Activated gamma-delta T cell (primary cell): ENCODE results near the gene CAPZA2.
"Not testable (repeated sequence)": the region's sequence is repeated elsewhere in the genome, so short reads cannot be mapped to it uniquely, and the experiment has no call there.

Experiments used
- DNase-seq: peaks from one replicate; lab custom pipeline; 2025; lab: John Stamatoyannopoulos, UW

Gene CAPZA2

DNA sequence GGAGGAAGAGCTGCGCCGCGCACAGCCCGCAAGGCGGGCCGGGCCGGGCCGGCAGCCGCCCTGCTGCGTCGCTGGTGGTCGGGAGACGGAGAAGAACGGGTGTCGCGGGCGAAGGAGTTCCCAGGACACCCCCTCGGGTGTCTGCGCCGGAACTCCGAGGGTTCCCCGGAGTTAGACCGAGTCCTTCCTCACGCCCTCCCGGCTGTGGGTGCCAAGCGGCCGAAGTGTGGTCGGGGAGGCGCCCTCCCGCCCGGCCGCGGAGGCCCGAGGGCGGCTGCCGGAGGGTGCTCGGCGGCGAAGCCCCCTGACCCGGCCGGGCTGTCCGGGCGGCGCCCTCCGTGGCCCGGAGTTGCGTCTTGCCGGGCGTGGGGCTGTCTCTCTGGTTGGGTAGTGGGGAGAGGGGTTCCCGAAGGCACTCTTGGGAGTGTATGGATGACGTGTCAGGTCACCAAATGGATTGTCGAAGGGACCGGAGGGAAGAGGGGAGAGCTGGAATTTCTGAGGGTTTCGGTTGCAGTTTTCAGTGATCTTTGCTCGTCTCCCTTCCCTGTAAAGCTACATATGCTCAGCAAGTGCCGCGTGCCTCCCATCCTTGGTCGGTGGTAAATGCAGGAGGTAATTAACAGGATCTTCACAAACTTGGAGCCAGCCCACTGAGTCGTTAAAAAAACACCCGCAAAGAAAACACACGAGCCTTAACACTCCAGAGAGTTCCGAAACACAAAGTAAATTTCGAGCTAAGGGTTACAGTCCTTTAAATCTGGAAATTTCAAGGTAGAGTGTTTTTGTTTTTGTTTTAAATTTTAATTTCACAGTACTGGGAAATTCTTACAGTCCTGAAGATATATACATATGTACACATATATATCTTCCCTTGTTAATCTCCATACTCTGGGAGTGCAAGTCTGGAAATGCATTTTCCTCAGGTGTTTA is 91.8 kb downstream of the CAPZA2 start:
- no peak for DNase-seq

DNA sequence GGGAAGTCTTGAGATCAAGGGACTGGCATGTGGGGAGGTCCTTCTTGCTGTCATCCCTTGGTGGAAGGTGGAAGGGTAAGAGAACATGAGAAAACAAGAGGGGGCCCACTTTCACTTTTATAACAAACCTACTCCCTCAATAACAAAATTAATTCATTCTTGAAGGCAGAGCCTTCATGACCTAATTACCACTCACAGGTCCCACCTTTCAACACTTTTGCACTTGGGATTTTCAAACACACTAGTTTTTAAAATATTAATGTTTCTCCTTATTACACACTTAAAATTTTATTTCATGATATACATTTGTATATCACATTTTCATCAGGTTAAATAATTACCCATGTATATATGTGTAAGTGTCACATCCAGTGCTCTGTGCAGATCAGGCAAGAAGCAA is 93.0 kb downstream of the CAPZA2 start:
- DNase-seq, result no peak

DNA sequence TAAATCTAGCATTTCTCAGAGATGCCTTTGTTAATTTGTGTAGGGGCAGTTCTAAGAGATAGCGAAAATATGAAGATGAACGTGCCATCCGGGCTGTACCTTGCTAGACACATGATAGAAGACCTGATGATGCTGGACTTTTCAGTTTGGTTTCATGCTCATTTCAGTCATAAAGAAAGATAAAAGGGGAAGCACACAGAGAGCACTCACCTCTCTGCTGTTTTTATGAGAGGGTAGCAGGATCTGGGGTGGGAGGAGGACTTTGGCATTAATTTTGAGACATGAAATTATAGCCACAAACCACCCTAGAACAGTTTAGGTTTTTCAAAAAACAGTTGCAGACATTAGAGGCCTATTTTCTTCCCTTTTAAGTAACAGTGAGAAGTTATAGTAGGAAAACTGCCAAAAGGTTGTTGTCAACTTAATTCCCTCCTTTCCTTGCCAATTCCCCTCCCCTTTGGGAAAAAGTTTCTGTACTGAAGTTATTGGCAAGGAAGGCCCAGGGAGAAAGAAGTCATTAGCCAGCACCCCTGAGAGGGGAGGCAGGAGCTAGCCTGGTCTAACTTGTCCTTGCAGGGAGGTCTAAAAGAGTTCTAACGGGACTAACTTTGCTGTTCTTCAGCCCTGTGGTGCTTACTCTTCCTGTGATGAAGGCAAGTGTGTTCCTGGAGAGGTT is 93.6 kb downstream of the CAPZA2 start:
- no peak for DNase-seq

DNA sequence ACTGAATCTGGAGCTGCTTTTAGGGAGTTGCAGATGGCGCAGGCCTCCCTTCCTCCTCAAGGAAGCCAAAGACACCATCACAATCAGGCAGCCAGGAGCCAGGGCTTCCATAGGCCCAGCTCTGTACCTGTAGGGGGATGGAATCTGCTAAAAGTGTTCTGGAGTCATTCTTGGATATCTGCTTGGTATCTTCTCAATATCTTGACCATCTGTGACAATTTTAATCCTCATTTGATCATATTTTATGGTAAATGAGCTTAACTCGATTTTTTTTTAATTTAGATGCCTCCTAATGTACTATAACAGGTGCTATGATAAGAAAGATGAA is 94.1 kb downstream of the CAPZA2 start:
- DNase-seq, result no peak

DNA sequence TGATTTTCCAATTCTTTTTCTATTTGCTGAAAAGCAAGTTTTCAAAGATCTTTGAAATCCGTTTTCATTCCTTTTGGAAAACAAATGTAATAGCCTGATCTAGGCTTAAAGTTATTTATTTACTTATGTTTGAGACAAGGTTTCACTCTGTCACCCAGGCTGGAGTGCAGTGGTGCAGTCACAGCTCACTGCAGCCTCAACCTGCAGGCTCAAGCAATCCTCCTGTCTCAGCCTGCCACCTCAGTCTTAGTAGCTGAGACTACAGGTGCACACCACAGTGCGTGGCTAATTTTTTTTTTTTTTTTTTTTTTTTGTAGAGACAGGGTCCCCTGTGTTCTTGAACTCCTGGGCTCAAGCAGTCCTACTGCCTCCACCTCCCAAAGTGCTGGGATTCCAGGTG is 95.5 kb downstream of the CAPZA2 start:
- no peak for DNase-seq

DNA sequence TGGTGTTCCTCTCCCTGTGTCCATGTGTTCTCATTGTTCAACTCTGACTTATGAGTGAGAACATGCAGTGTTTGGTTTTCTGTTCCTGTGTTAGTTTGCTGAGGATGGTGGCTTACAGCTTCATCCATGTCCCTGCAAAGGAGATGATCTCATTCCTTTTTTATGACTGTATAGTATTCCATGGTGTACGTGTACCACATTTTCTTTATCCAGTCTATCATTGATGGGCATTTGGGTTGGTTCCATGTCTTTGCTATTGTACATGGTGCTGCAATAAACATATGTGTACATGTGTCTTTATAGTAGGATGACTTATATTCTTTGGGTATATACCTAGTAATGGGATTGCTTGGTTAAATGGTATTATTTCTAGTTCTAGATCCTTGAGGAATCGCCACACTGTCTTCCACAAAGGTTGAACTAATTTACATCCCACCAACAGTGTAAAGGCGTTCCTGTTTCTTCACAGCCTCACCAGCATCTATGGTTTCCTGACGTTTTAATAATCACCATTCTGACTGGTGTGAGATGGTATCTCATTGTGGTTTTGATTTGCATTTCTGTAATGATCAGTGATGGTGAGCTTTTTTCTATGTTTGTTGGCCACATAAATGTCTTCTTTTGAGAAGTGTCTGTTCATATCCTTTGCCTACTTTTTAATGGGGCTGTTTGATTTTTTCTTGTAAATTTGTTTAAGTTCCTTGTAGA is 99.7 kb downstream of the CAPZA2 start:
- not testable (repeated sequence) for DNase-seq

DNA sequence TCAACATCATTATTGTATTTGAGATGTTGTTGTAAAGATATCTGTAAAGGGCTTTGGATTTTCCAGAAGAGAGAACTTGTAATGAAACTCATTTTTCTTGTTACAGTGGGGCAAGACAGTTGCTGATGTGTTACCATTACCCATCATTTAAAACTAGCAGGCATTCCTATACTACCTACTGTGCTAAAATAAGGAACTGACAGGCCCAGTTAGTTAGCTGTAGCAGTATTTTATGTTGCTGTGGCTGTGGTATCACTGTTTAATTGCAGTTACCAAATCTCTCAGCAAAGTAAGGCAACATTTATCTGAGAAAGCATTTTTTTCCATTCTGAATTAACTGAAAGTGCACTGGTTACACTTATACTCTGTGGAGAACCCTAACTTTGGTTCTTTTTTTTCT is 100.8 kb downstream of the CAPZA2 start:
- no peak for DNase-seq

DNA sequence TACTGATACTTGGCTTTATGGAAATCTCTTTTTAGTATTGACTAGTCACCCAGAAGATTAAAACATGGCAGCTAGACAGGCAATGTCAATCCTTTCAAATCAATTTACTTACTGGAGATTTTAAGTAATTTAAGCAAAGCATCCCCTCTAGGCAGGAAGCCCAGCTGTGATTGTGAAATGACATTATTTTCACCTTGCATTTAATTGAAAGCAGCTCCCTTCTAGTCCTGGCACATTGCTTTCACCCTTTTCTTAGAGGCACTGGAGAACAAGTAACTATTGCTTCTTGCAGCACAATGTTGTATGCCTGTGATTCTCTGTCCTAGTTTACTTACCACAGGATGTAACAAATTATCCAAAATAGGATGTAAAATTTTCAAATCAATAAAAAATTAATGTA is 104.2 kb downstream of the CAPZA2 start:
- DNase-seq, result no peak

DNA sequence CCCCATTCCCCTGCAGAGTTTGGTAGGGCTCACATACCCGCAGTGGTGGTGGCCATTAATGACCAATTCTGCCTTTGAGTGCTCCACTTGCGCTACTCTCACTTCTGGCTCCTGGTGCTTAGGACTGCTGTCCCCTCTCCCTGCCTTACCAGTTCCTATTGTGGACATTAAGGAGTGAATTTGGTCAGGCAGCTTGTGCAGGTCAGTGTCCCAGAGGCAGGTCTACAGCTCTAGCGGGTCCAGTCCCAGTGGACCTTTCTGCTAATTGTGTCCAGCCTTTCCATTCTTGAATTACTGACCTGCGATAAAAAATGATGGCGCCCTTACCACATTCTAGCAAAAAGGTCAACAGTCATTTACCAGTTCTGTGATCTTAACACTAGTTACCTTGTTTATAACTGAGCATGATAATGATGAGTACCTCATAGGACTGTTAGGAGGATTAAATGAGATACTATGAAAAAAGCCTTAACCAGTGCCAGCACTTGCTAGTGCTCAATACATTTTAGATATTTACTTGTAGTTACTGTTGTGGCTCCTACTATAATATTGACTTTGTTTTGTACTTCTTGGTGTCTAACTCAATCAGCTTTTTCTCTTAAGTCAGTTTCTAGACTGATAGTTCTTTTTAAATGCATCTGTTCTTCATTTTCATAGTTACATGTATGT is 105.0 kb downstream of the CAPZA2 start:
- no peak for DNase-seq

DNA sequence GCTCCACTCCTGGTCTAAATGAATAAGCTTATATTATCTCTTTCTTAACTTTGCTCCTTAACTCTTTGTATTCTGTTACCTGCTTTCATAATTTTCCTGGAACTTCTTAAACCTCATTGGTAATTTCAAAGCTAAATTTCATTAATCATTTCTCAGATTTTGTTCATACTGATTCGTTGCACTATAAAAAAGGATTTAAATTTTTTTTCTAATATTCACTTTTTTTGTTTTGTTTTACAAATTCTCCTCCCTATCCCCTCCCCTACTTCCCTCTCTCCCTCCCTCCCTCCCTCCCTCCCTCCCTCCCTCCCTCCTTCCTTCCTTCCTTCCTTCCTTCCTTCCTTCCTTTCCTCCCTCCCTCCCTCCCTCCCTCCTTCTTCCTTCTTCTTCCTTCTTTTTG is 105.6 kb downstream of the CAPZA2 start:
- DNase-seq, result no peak

DNA sequence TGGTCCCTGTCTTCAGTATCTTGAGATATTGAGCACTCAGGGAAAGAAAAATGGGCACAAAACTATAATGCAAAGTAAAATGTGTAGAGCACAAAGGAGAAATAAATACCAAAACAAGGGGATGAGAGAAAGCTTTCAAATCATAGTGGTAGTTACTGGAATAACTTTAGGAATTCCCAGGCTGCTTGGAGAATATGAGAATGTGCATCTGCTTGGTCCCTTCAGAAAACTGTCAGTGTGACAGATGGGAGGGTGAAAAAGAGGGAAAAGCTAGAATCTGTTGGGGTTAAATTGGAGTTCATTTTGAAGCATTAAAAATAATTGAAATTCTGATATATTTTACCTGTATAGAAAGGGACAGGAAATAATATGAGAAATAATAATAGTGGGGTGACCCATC is 106.2 kb downstream of the CAPZA2 start:
- DNase-seq, result no peak

DNA sequence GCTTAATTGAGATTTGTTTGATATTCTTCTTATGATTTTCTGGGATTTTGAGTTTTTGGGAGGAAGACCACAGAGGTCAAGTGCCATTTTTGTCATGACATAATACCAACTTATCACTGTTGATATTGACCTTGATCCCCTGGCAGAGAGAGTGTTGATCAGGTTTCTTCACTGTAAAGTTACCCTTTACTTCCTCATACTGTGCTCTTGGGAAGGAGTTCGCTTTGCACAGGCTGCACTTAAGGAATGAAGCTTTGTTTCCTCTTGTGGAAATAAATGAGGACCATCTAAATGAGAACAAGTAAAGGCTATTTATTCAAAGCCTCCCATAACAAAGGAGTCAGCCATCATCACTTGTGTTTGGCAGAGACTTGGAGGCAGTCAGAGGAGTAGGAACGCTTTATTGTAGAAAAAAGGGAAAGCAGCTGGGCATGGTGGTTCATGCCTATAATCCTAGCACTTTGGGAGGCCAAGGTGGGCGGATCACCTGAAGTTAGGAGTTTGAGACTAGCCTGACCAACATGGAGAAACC is 107.0 kb downstream of the CAPZA2 start:
- no peak for DNase-seq

DNA sequence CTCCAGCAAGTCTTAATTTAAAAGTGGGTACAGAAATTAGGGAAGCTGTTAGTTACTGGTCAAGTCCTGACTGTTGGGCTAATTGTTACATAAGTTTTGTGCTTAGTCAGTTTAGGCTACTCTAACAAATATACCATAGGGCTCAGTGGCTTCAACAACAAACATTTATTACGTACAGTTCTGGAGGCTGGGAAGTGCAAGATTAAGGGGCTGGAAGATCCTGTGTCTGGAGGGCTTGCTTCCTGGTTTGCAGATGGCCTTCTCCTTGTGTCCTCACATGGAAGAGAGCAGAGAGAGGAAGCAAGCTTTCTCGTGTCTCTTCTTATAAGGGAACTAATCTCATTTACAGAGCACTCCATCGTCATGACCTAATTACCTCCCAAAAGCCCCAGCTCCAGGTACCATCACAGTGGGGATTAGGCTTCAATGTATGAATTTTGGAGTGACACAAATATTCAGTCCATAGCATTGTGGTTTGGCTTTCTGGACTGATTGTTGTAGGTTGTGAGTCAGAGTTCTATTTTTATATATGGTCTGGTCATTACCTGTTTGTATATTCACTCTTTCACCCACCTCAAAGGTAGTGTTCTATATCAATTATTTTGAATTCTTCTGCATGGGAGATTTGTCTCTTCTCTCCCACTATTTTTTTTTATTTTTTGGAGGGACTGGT is 108.0 kb downstream of the CAPZA2 start:
- DNase-seq, result no peak

DNA sequence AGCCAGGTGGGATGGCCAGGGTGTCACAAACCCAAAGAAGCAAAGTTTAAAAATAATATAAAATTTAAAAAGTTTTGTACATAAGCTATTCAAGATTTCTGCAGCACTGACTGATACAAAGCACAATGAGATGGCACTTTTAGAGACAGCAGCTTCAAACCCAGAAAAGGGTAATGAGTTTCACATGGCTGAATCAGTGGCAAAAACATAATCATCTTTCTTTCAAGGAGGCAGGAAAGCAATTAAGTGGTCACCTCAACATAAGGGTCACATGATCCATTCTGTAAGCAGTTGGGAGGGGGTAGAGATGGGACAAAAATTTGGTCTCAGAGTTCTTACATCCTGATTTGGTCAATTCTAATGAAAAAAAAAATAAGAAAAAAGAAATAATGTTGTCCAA is 108.8 kb downstream of the CAPZA2 start:
- not testable (repeated sequence) for DNase-seq
